Activated CD4-positive, alpha-beta T cell treated with anti-CD3 and anti-CD28 coated beads for 48 hours (primary cell): ENCODE measurements around the gene BTBD2.

Experiments
- DNase-seq: peaks from one replicate; pipeline ENCODE4 v3.0.0-alpha.2; 2020

Gene BTBD2

DNA sequence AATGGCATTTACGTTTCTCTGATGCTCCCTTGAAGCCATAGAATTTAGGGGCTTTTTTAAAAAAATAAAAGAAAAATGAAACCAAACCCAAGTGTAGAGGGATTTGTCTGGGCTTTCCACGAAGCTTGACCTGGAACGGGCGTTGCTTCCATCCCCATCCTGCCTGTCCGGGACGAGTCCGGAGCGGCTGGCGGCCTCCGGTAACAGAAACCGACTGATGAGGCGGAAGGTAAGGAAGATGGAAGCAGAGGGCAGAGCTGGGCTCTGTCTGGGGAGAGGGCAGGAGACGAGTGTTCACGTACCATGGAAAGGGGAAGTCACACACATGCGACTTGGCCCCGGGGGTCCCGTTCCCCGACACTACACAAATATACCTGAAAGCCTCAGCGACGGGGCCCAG lies 34.3 kb downstream of the BTBD2 start:
- DNase-seq: no peak

DNA sequence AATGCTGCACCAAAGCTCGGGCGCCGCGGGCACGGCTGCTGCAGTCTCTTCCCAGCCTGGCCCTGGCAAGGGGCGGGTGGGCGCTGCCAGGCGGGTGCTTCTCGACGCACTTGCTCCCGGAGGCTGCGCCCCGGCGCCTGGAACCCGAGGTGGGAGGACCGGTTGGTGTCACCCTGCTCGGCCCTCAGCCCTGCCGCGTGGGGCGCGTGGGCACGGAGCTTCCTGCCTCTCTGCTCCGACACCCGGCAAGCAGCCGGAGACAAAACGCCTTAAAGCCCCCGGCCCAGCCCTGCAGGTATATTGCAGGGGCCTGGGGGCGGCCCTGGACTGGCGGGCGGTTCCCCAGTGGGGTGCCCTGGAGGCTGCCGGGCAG lies 34.7 kb downstream of the BTBD2 start:
- no peak for DNase-seq

DNA sequence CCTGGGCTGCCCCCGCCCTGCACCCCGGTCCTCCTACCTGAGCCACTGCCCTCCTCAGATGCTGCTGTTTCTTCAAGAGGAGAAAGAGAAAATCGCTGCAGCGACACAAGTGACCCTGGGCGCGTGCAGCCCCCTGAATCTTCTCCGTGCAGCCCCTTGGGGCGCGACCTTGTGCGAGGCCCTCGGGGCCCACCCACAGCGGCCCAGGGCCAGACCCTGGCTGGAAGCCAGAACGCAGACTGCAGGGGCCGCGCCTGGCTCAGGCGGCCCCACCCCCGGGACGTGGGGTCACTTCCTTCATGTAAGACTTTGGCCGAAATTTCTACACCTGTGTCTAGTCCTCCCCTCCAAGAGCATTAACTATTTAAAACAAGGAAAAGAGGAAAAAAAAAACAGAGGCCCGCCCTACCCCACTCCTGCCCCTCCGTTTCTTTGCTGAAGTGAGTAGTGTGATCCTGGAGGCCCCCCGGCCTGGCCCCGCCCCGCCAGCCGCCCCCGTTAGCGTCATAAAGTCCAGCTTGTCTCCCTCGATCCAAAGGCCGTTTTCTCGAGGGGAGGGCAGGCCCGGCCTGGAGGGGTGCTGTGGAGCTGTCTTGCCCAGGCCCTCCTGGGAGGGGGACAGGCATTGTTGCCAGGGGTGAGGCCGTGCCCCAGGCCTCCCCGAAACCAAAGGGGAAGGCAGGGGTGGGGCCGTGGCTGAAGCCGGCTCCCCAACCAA lies 35.3 kb downstream of the BTBD2 start:
- no peak for DNase-seq

DNA sequence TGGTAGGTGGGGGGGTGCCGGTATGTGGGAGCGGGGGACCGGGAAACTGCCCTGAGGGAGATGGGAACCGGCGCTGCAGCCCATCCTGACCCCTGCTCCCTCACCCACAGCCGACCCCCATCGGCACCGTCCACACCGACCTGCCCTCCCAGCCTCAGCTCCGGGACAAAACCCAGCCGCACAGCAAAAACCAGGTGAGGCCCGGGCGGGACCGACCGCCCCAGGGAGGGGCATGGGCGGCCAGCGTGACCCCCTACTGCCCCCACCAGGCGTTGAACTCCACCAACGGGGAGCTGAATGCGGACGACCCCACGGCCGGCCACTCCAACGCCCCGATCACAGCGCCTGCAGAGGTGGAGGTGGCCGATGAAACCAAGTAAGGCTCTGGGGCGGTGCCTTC lies 35.9 kb downstream of the BTBD2 start:
- DNase-seq: no peak

DNA sequence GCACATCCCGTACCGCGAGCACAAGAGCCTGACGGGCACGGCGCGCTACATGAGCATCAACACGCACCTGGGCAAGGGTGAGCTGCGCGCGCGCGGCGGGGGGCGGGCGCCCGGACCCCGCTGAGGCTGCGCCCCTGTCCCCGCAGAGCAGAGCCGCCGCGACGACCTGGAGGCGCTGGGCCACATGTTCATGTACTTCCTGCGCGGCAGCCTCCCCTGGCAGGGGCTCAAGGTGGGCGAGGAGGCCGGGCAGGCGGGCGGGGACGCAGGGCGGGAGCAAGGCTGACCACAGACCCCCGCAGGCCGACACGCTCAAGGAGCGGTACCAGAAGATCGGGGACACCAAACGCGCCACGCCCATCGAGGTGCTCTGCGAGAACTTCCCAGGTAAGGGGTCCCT lies 36.5 kb downstream of the BTBD2 start:
- no peak for DNase-seq

DNA sequence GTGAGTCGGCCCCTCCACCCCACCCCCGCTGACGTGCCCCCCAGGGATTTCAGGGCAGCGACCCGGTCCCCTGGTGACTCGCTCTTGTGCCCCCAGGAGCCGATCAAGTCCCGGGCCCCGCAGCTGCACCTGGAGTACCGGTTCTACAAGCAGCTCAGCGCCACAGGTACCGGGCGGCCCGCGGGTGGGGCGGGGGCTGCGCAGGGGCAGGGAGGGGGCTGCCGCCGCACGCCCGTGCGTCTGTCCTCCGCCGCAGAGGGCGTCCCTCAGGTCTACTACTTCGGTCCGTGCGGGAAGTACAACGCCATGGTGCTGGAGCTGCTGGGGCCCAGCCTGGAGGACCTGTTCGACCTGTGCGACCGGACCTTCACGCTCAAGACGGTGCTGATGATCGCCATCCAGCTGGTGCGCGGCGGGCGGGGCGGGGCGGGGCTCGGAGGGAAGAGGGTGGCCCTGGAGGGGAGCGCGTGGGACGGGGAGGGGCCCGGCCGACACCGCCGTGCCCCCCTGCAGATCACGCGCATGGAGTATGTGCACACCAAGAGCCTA lies 37.1 kb downstream of the BTBD2 start:
- DNase-seq: no peak

DNA sequence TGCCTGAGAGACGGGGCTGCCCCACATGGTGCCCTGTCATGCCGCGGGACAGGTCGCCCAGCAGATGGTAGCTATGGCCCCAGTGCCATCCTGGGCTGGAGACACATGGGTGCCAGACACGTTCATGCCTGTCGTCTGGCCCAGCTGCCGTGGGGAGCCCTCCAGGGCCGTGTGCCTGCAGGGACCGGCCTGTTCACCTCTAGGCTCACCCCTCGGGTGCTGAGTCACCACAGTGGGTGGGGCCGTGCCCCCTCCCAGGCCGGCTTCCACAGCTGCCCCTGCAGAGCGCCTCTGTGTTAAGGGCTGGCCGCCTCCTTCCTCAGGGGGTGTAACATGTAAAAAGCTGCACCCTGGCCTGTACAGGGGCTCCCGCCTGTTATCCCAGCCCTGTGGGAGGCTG lies 38.4 kb downstream of the BTBD2 start:
- DNase-seq: no peak

DNA sequence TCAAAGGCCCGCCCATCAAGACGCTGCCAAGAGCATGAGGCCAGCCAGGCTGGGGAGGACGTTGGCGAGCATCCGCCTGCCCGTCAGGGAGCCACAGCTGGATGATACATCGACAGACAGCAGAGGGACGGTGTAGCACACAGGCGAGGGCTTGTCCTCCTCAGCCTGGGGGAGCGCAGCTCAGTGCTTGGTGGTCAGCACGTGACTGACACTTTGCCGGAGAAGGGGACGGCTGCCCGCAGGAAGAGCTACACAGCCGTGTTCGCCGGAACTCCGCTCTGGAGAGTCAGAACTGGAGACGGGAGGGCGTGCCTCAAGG lies 40.4 kb downstream of the BTBD2 start:
- no peak for DNase-seq

DNA sequence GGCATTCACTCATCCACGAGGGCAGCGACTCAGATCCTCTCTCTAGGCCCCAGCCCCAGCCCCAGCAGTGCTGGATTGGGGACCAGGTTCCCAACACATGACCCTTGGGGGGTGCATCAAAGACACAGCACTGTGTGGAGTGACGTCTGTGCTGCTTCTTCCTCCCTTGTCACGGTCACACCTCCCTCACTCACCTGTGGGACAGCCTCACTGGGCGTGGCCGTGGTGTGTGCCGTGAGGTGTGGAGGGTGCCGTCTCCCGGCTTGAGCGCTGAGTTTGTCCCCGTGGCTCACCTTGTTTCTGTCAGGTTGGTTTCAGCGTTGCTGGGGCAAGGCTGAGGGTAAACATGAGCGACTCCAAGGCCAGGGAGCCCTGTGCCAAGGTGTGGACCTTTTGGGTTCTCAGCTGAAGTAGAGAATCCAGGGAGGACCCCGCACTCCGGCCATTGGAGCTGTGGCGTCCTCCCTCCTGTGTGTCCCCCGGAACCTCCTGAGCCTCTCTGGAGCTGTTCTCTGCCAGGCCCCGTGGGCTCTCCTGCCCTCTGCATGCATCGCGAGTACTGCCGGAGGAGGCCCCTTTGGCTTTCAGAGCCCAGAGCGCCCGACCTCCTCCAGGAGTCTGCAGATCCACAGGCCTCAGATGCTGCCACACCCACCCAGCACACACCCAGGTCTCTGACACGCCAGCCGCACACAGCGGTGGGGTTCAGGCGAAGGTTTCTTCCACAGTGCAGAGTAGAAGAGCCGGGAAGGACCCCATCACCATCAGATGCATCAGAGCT lies 40.9 kb downstream of the BTBD2 start:
- DNase-seq: no peak

DNA sequence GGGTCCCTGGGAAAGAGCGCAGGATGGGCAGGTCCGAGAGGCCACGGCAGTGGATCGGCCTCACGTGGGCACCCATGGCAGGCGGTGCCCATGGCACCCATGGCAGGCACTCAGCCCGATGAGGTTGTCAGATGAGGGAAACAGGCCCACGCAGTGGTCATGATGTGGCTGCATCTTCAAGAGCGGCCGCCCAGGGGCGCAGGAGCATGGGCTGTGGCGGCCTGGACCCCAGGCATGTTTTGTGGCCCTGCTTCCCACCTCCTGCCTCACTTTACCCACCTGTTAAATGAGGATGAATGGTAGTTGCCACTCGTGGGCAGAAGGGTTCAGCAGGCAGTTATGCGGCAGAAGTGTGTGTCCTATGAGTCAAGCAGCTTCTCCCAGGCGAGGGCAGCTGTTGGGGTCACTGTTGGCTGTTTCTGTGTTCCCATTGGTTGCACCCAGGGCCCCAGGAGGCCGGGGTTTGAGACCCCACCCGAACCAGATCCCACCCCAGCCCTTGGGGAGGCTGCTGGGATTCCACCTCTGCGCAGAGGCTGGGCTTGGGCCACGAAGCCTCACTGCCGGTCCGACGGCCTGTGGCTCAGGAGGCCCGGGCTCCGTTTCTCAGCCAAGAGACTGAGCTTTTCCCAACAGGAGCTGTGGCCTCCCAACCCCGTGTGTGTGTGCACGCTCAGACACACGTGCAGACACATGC lies 44.6 kb downstream of the BTBD2 start:
- DNase-seq: no peak

DNA sequence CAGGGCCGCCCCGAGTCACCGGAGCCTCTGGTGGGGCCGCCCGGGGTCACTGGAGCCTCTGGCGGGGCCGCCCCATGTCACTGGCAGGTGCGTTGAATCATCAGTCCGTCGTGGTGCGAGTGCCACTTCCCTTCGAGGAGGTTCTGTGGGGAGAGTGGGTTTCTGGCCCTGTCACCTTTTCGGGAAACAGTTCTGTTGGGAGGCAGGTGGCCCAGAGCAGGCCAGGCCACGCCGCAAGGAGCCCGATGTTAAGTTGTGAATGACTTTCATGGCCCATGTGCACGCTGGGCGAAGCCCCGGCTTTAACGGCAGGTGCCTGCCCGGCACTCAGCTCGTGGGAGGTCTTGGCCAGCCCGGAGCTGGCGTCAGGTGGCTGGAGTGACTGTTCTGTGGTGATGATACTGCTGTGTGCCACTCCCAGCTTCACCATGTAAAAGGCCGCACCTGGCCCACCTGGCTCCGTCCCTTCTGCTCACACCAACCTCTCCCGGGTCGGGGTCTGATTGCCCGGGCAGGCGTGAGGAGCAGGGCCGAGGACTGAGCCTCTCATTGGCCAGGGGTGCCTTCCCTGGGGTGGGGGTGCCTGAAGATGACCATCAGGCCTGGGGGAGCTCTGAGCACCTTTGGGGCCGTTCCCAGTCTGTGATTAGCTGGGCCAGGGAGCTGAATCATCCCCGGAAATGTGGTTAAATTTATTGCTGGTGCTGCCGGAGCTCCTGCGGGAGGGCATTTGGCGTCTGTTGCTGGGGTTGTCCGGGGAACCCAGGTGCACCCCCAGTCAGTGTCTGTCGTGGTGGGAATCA lies 45.3 kb downstream of the BTBD2 start:
- no peak for DNase-seq

DNA sequence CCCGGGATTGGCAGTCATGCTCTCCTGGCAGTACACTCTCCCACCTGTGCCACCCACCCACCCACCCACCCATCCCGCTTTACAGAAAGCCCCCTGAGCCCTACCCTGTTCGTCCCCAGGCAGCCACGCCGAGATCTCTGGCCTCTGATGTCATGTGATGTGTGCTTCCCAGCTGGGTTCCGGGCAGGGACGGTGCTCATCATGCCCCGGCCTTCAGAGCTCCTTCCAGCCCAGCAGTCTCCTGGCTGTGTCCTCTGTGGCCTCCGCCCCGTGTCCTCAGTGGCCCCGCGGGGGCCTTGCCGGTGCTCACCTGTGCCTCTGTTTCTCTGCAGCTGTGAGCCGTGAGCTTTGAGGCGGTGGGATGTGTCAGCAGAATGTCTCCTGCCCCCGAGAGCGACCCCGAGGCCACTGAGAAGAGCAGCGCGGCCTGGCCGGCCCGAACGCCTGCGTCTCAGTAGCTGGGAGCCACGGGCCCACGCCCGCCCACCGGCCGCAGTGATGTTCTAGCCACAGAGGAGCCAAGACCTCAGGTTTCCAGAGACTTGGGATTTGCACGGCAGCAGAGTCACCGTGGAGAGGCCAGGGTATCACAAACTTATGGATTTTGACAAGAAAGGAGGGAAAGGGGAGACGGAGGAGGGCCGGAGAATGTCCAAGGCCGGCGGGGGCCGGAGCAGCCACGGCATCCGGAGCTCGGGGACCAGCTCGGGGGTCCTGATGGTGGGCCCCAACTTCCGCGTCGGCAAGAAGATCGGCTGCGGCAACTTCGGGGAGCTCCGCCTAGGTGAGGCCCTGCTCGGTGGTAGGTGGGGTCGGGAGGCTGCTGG lies 46.1 kb downstream of the BTBD2 start:
- no peak for DNase-seq

DNA sequence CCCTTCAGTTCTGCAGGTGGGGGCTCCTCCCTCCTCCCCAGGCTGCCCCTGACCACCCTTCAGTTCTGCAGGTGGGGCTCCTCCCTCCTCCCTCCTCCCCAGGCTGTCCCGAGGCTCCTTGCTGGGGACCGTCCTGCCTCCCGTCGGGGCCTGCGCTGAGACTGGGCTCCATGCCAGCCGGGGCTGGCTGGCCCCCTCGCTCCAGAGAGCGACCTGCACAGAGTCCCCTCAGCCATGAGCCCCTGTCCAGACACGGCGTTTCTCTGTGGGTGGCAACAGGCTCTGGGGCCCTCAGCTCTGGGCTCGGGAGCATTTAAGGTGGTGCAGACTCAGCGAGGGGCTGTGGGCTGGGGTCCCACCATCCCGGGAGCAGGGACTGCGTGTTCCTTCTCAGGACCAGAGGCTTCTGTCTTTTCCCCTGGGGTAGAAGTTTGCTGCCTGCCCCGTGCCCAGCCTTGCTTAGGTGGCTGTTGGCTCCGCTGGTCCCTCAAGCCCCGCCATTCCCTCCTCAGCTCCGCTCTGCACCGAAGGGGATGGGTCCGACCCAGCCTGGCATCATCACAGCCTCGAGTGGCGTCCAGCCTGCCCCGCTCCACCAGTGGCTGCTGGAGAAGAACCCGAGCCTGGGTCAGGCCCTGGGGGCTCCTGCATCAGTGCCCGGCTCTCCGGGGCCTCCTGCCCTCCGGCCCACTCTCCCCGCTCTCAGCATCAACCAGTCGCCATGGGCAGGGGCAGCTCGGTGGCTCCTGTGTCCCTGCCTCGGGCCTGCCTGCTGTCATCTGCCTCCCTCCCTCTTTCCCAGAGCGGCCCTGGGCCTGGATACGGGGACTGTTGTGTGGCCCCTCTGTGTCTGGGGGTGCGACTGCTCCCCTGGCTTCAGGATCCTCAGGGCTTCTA lies 47.0 kb downstream of the BTBD2 start:
- DNase-seq: no peak

DNA sequence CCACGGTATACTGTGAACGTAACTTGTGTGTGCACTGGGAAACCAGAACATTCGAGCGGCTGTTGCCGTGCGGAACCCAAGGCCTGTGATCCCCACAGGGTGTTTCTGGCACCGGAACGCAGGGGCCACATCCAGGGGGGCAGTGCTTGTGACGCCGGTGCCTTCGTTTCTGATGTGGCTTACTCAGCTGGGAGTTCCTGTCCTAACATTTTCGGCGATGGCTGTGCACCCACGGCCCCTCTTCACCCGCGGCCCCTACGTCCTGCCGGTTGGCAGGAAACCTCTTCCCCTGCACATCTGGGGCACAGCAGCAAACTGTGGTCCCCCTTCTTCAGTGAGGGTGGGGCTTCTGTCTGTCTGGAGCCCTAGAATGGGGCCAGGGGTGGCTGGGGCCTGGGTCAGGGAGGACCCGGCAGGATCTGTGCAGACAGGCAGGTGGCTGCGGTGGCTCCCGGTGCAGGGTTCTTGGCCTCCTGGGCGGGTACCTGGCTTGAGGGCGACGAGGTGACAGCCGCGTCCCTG lies 48.4 kb downstream of the BTBD2 start:
- peak; percentile 28 for DNase-seq

DNA sequence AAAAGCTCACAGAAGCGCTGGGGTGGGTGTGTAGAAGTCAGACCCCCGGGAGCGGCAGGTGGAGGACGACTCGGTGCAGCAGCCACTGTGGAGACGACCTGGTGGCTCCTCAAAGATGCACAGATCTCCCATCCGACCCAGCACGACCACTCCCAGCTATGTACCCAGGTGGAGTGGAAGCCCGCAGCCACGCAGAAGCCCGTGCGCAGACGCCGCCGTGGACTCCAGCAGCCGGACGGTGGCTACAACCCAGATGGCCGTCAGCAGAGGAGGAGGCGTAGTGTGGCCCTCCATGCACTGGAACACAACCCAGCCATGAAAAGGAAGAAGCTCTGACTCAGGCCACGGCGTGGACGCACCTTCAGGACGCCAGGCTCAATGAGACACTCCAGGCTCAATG lies 52.8 kb downstream of the BTBD2 start:
- DNase-seq: no peak

DNA sequence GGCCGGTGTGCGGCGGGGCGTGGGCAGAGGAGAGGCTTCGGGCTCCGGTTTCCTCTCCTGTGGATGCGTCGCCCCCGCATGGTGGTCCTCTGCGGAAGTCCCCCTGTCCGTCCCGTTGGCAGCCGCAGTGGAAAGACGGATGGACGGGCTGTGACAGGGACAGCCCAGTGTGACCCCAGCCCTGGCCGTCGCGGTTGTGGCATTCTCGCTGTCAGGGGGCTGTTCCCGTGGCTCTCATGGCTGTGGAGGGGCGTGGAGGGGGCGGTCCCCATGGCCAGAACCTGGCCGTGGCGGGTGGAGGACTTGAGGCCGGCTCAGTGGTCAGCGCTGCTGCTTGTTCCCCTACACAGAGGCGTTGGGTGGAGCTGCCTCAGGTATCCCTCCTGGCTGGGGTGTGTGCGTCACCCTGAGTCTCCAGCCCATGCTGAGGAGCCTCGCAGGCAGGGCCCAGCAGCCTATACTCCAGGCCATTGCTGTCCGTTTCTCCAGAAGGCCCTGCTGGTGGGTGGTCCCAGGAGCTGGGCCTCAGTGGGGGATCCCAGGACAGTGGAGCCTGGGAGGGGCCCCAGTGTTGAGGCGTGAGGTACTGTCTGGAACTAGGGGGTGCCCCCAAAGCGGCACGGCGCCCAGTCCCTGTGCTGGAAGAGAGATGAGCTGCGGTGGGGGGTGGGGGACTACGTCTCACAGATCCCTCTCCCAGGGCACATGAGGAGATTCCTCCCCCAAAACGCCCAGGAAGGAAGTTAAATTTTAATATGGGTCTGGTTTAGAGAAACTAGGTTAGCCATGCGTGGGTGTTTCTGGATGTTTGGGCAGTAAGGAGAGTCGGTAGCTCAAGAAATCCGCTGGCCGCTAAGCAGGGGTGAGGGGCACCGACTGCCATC lies 54.3 kb downstream of the BTBD2 start:
- DNase-seq: no peak

DNA sequence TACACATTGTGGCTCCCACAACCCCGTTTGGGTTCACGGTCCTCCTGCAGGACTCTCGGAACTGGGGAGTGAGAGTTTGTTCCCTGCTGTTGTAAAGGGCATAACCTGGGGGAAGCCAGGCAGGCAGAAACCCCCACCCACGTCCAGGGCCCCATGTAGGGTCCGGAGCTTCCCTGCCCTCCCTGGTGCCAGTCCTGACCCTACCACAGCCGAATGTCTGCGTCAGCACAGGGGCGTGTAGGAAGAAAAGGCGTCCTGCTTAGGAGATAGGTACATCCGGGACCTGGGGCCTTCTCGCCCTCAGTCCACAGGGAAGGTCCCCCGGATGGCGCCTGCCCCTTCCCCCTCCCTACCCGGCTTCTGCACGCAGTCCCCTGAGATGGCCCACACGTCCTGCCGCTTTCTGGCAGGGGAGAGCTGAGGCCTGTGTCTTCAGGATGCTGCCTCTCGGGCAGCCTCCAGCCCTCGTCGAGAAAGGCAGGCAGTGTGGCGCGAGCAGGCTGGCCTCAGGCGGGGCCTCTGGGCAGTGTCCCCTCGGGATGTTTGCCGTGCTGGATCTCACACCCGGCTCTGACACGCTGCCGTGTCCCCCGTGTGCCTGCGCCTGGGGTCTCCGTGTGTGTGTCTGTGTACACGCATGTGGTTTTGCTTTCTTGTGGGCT lies 55.5 kb downstream of the BTBD2 start:
- DNase-seq: no peak

DNA sequence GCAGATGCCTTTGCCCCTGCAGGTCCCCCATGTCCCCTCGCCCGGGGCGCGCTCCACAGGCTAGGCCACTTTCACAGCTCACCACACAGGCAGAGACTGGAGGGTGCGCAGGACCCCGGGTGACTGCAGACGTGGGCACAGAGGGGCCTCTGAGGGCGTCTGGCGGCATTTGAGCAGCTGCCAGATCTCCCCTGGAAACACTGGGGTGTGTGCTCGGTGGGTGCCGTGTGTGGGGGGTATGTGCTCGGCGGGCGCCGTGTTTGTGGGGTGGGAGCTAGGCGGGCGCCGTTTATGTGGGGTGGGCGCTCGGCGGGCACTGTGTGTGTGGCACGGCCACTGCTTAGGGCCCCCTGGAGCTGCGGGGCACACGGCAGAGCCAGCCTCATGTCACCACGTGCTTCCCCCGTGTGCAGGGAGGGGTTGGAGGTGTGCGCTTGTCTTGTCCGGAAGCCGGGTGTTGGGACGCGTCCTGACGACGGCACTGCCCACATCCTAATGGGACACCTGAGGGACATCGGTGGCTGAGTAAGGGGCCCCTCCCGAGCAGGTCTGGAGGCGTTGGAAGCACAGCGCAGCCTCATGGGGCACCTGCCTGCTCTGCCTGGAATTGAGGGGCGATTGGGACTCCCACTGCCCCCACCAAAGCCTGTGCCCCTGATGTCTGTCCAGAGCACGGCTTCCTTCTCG lies 57.8 kb downstream of the BTBD2 start:
- no peak for DNase-seq
